Parathyroid adenoma (tissue), 2 donors: ENCODE data around the gene CEMIP.

Experiments
- H2AFZ ChIP-seq: fragments of 300-600 bp; sonication (generic); one replicate; pipeline ENCODE4 v1.7.0; 2017; ENCODE audit warnings: antibody characterized with exemption, mild to moderate bottlenecking
- H3K27ac ChIP-seq: fragments of 300-600 bp; sonication (generic); one replicate; pipeline ENCODE4 v1.7.0; 2017
- H3K27me3 ChIP-seq: fragments of 300-600 bp; sonication (generic); one replicate; pipeline ENCODE4 v1.7.0; 2017; ENCODE audit warnings: low read length; ENCODE audit not compliant: control insufficient read depth, insufficient read depth
- H3K36me3 ChIP-seq: fragments of 300-600 bp; sonication (generic); one replicate; pipeline ENCODE4 v1.7.0; 2017; ENCODE audit warnings: low read length; ENCODE audit not compliant: control insufficient read depth, insufficient read depth
- H3K4me1 ChIP-seq: fragments of 300-600 bp; sonication (generic); one replicate; pipeline ENCODE4 v1.7.0; 2017; ENCODE audit warnings: control low read depth
- H3K4me2 ChIP-seq: fragments of 300-600 bp; sonication (generic); one replicate; pipeline ENCODE4 v1.7.0; 2017; ENCODE audit warnings: low read length
- H3K4me3 ChIP-seq: fragments of 300-600 bp; sonication (generic); one replicate; pipeline ENCODE4 v1.7.0; 2017; ENCODE audit warnings: low read depth, low read length
- H3K79me2 ChIP-seq: fragments of 300-600 bp; sonication (generic); one replicate; pipeline ENCODE4 v1.7.0; 2017; ENCODE audit warnings: control low read depth
- H3K9ac ChIP-seq: fragments of 300-600 bp; sonication (generic); one replicate; pipeline ENCODE4 v1.7.0; 2017; ENCODE audit warnings: mild to moderate bottlenecking
- H3K9me3 ChIP-seq: fragments of 300-600 bp; sonication (generic); one replicate; pipeline ENCODE4 v1.7.0; 2017; ENCODE audit warnings: low read length; ENCODE audit not compliant: control insufficient read depth
- TF ChIP-seq, protein P1 (sequence below): fragments of 300-600 bp; sonication (generic); IDR thresholded peaks from one replicate; pipeline ENCODE4 v1.7.0; 2017; ENCODE audit warnings: antibody characterized with exemption, mild to moderate bottlenecking
- donor health status: primary hyperparathyroidism.

The CEMIP gene

DNA sequence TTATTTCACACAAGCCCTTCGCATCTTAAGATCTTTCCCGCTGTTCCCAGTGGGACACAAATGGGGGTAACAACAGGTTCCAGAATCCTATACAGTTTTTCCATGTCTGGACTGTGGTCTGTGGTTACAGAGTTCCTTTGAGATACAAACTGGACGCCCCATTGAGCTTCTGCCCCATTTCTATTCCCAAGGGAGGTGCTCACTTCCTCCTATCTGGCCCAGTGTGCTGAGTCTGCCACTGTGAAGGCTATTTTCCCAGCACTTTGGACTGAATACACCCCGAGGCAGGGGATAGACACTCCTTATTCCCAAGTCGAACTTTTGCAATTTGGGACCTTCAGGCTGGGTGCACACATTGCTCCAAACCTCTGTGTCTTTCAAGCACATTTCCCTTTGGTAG, 166.4 kb downstream of the CEMIP start:
- Histone ChIP-seq H3K9me3 (no peaks in the 10 kb centered on the region), H3K27me3 (no peaks in the 10 kb centered on the region), H3K9ac (no peak overlapping the region), H3K4me3 (no peak overlapping the region), H3K4me1 (peaks cover 2% of the 10 kb centered on the region), H2AFZ (no peak overlapping the region), H3K36me3 (no peaks in the 10 kb centered on the region), H3K27ac (no peak overlapping the region), H3K79me2 (no peaks in the 10 kb centered on the region), H3K4me2 (no peak overlapping the region)
- TF ChIP-seq, protein P1, sequence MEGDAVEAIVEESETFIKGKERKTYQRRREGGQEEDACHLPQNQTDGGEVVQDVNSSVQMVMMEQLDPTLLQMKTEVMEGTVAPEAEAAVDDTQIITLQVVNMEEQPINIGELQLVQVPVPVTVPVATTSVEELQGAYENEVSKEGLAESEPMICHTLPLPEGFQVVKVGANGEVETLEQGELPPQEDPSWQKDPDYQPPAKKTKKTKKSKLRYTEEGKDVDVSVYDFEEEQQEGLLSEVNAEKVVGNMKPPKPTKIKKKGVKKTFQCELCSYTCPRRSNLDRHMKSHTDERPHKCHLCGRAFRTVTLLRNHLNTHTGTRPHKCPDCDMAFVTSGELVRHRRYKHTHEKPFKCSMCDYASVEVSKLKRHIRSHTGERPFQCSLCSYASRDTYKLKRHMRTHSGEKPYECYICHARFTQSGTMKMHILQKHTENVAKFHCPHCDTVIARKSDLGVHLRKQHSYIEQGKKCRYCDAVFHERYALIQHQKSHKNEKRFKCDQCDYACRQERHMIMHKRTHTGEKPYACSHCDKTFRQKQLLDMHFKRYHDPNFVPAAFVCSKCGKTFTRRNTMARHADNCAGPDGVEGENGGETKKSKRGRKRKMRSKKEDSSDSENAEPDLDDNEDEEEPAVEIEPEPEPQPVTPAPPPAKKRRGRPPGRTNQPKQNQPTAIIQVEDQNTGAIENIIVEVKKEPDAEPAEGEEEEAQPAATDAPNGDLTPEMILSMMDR = no peak

DNA sequence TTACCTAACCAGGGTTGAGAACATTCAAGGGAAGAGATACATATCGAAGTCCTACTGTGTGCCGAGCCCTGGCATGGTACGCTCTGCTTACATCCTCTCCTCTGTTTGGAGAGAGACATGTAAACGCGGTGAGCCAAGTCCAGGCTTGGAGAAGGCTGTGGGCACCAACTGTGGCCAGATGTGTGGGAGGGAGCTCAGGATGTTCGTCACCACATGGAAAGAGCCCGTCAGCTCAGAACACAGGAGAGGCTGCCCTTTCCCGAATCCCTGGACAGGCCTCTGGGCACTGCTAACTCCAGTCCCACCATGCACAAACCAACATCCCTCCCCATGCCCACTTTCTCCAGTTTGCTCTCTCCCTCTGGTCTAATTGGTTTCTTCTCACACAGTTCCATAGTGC, 167.4 kb downstream of the CEMIP start:
- no peak overlapping the region for H2AFZ ChIP-seq
- no peak overlapping the region for H3K4me3 ChIP-seq
- TF ChIP-seq, protein P1 = no peak
- no peaks in the 10 kb centered on the region for H3K79me2 ChIP-seq
- H3K9me3 ChIP-seq = no peaks in the 10 kb centered on the region
- no peak overlapping the region for H3K9ac ChIP-seq
- H3K4me2 ChIP-seq = no peak overlapping the region
- H3K27ac ChIP-seq = no peak overlapping the region
- H3K4me1 ChIP-seq = peaks cover 2% of the 10 kb centered on the region
- no peaks in the 10 kb centered on the region for H3K36me3 ChIP-seq
- H3K27me3 ChIP-seq = no peaks in the 10 kb centered on the region

DNA sequence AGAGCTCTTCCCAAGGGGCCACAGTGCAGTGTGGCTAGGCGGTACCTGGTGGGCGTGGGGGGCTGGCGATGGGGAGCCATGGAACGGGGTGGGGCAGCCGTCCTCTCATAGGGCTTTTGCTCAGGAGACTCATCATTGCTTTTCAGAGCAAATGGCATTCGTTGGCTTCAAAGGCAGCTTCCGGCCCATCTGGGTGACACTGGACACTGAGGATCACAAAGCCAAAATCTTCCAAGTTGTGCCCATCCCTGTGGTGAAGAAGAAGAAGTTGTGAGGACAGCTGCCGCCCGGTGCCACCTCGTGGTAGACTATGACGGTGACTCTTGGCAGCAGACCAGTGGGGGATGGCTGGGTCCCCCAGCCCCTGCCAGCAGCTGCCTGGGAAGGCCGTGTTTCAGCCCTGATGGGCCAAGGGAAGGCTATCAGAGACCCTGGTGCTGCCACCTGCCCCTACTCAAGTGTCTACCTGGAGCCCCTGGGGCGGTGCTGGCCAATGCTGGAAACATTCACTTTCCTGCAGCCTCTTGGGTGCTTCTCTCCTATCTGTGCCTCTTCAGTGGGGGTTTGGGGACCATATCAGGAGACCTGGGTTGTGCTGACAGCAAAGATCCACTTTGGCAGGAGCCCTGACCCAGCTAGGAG, 169.6 kb downstream of the CEMIP start:
- Histone ChIP-seq H2AFZ (no peak overlapping the region), H3K9ac (no peak overlapping the region), H3K4me2 (no peak overlapping the region), H3K4me1 (no peaks in the 10 kb centered on the region), H3K27ac (no peak overlapping the region), H3K27me3 (no peaks in the 10 kb centered on the region), H3K79me2 (no peaks in the 10 kb centered on the region), H3K9me3 (no peaks in the 10 kb centered on the region), H3K4me3 (no peak overlapping the region), H3K36me3 (no peaks in the 10 kb centered on the region)
- TF ChIP-seq, protein P1 = no peak

DNA sequence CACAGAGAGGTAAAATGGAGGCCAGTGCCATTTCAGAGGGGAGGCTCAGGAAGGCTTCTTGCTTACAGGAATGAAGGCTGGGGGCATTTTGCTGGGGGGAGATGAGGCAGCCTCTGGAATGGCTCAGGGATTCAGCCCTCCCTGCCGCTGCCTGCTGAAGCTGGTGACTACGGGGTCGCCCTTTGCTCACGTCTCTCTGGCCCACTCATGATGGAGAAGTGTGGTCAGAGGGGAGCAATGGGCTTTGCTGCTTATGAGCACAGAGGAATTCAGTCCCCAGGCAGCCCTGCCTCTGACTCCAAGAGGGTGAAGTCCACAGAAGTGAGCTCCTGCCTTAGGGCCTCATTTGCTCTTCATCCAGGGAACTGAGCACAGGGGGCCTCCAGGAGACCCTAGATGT, 170.6 kb downstream of the CEMIP start:
- Histone ChIP-seq H3K4me2 (no peak overlapping the region), H3K4me1 (no peaks in the 10 kb centered on the region), H3K27ac (no peak overlapping the region), H3K27me3 (no peaks in the 10 kb centered on the region), H3K4me3 (no peak overlapping the region), H2AFZ (no peak overlapping the region), H3K9ac (no peak overlapping the region), H3K36me3 (no peaks in the 10 kb centered on the region), H3K9me3 (no peaks in the 10 kb centered on the region), H3K79me2 (no peaks in the 10 kb centered on the region)
- TF ChIP-seq, protein P1 = no peak
